ENCODE results near the gene FAM32A.

The FAM32A gene

DNA sequence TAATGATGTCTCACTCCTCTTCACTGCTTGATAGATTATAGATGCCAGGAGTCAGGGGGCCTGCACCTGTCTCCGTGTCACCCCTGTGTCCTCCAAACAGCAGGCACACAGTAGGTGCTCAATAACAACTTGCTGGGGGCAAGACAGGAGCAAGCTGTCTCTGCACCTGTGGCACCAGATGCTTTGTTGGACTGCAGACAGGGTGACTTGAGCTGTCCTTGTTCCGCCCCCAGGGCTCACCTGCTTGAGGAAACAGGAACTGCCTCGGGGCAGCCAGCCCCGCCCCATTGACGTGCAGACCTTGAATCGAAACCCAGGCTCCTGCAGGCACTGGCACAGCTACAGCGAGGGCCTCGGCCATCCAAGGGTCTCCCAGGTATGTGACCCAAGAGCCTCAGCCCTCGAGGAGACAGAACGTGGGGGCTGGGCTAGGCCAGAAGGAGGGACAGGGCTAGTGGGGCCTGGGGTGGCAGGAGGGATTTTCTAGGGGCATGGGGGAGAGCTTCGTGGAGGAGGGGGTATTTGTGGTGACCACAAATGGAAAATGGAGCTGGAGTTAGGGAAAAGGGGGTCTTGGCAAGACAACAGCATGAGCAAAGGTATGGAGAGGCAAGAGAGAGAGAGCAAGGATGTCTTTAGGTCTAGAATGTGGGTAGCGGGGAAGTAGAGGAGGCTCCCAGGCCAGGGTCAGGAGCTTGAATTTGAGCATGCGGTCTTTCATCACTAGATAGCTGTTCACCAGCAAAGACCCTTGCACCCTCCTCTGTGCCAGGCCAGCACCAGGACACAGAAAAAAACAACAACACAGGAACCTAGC is 41.6 kb upstream of the FAM32A start, which contains the start of gene HSH2D:
HSH2D (plus strand) TSS at position 287 of the 817 bp plus-strand sequence. CDS start 5,066 bp downstream, outside the sequence.
- no peak within 1 kb of the TSS for H3K27ac ChIP-seq
- CTCF ChIA-PET: interaction anchor here (0.6 to 1.1 kb wide), 2 partner anchors 20 to 131 kb away, joined by 3 read pairs; no protein-coding TSS in a partner anchor
- POLR2A ChIA-PET (ENCODE audit: low non-redundant PET): no interaction called here
- DNase-seq (ENCODE audit: low spot score): peak; percentile 52
- TF ChIP-seq, protein P1, sequence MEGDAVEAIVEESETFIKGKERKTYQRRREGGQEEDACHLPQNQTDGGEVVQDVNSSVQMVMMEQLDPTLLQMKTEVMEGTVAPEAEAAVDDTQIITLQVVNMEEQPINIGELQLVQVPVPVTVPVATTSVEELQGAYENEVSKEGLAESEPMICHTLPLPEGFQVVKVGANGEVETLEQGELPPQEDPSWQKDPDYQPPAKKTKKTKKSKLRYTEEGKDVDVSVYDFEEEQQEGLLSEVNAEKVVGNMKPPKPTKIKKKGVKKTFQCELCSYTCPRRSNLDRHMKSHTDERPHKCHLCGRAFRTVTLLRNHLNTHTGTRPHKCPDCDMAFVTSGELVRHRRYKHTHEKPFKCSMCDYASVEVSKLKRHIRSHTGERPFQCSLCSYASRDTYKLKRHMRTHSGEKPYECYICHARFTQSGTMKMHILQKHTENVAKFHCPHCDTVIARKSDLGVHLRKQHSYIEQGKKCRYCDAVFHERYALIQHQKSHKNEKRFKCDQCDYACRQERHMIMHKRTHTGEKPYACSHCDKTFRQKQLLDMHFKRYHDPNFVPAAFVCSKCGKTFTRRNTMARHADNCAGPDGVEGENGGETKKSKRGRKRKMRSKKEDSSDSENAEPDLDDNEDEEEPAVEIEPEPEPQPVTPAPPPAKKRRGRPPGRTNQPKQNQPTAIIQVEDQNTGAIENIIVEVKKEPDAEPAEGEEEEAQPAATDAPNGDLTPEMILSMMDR (conservative IDR thresholded peaks at IDR 0.05; ENCODE audit: low read depth): no peak

GRCh38 chr19:16144216-16144581 is 41.0 kb upstream of the FAM32A start:
- DNase-seq (ENCODE audit: low spot score): no peak
- TF ChIP-seq, protein P1 (conservative IDR thresholded peaks at IDR 0.05; ENCODE audit: low read depth): no peak
- H3K27ac ChIP-seq: no peak overlapping the region
- CTCF ChIA-PET: interaction anchor here (1.1 kb wide), 1 partner anchor 20 kb away, joined by 3 read pairs; no protein-coding TSS in a partner anchor
- POLR2A ChIA-PET (ENCODE audit: low non-redundant PET): no interaction called here

DNA sequence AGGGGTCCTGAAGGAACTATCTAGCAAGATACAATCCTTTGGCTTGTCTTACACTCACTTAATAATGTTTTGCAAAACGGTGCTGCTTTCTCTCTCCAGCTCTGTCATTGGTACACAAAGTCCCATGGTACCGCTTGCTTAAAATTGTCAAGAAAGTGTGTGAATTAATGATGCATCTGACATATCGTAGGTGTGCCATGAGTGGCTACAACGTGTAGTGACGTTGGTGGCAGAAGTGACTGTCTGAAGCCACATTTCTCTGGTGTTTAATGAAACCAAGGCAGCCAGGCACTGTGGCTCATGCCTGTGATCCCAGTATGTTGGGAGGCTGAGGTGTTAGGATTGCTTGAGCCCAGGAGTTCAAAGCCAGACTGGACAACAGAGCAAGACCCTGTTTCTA is 39.1 kb upstream of the FAM32A start:
- ChIA-PET POLR2A (ENCODE audit: low non-redundant PET) (interaction anchor here (0.6 kb wide), 1 partner anchor 10 kb away, joined by 3 read pairs; no protein-coding TSS in a partner anchor), CTCF (no interaction called here)
- no peak for DNase-seq (ENCODE audit: low spot score)

GRCh38 chr19:16148443-16149229 is 36.6 kb upstream of the FAM32A start:
- CTCF ChIA-PET: interaction anchor here (0.6 kb wide), 1 partner anchor 9 kb away, joined by 5 read pairs; no protein-coding TSS in a partner anchor

More for the DNA sequence above, 39.1 kb upstream of the FAM32A start:
- TF ChIP-seq, protein P1 (conservative IDR thresholded peaks at IDR 0.05; ENCODE audit: low read depth): no peak
- H3K27ac ChIP-seq: no peak overlapping the region

GRCh38 chr19:16153582-16154336 is 31.5 kb upstream of the FAM32A start:
- TF ChIP-seq, protein P1 (conservative IDR thresholded peaks at IDR 0.05; ENCODE audit: low read depth): no peak
- no peak for DNase-seq (ENCODE audit: low spot score)
- no peak overlapping the region for H3K27ac ChIP-seq
- ChIA-PET CTCF (no interaction called here), POLR2A (ENCODE audit: low non-redundant PET) (no interaction called here)

More at GRCh38 chr19:16148443-16149229, 36.6 kb upstream of the FAM32A start:
- POLR2A ChIA-PET (ENCODE audit: low non-redundant PET): interaction anchor here (0.7 kb wide), 1 partner anchor 1872 kb away, joined by 4 read pairs; no protein-coding TSS in a partner anchor
- peak overlapping the region; percentile 20 for H3K27ac ChIP-seq
- TF ChIP-seq, protein P1 (conservative IDR thresholded peaks at IDR 0.05; ENCODE audit: low read depth): no peak
- DNase-seq (ENCODE audit: low spot score): no peak

- POLR2A ChIA-PET (ENCODE audit: low non-redundant PET): no interaction called here
- no peak overlapping the region for H3K27ac ChIP-seq
- TF ChIP-seq, protein P1 (conservative IDR thresholded peaks at IDR 0.05; ENCODE audit: low read depth): no peak
- CTCF ChIA-PET: no interaction called here
- no peak for DNase-seq (ENCODE audit: low spot score)
Observed at GRCh38 chr19:16154557-16154956, 30.7 kb upstream of the FAM32A start.

All from RWPE1 (cell line).